ENCODE measurements around the gene DNMT1.
A peak's percentile ranks its signal among the peaks of the same experiment; 100 is the strongest.

DNMT1 gene

GRCh38 chr19:10095622-10095947 is 99.2 kb downstream of the DNMT1 start:
- H3K4me3 ChIP-seq (ENCODE audit: low read depth, low read length): peak overlapping the region; percentile 10
- DNase-seq (ENCODE audit: low read depth): no peak
- TF ChIP-seq CTCF (conservative IDR thresholded peaks at IDR 0.05; ENCODE audit: low read depth, low read length): no peak

- no peak overlapping the region for H3K4me3 ChIP-seq (ENCODE audit: low read depth, low read length)
- TF ChIP-seq CTCF (conservative IDR thresholded peaks at IDR 0.05; ENCODE audit: low read depth, low read length): no peak
- peak; percentile 18 for DNase-seq (ENCODE audit: low read depth)
These were observed 101.2 kb downstream of the DNMT1 start for GRCh38 chr19:10093295-10094186.

GRCh38 chr19:10092648-10093294 is 102.0 kb downstream of the DNMT1 start:
- H3K4me3 ChIP-seq (ENCODE audit: low read depth, low read length): no peak overlapping the region
- DNase-seq (ENCODE audit: low read depth): no peak
- TF ChIP-seq CTCF (conservative IDR thresholded peaks at IDR 0.05; ENCODE audit: low read depth, low read length): no peak

- H3K4me3 ChIP-seq (ENCODE audit: low read depth, low read length): no peak overlapping the region
- no peak for DNase-seq (ENCODE audit: low read depth)
- TF ChIP-seq CTCF (conservative IDR thresholded peaks at IDR 0.05; ENCODE audit: low read depth, low read length): no peak
These were observed 102.7 kb downstream of the DNMT1 start for GRCh38 chr19:10091895-10092641.

DNA sequence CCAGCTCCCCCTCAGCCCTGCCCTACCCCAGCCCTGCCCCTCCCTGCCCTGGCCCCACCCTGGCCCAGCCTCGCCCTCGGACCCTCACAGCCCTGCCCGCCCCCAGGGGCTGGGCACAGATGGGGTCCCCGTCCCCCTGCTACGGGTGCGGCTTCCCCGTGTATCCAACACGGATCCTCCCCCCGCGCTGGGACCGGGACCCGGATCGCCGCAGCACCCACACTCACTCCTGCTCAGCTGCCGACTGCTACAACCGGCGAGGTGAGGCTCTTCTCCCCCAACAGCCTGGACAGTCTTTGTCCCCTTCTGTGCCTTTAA is 103.4 kb downstream of the DNMT1 start:
- DNase-seq (ENCODE audit: low read depth): no peak
- H3K4me3 ChIP-seq (ENCODE audit: low read depth, low read length): no peak overlapping the region
- TF ChIP-seq CTCF (conservative IDR thresholded peaks at IDR 0.05; ENCODE audit: low read depth, low read length): no peak

- TF ChIP-seq CTCF (conservative IDR thresholded peaks at IDR 0.05; ENCODE audit: low read depth, low read length): no peak
- no peak overlapping the region for H3K4me3 ChIP-seq (ENCODE audit: low read depth, low read length)
- no peak for DNase-seq (ENCODE audit: low read depth)
These were observed 104.9 kb downstream of the DNMT1 start for GRCh38 chr19:10089801-10090375.
